Measurements from ENCODE around the gene MARK3.

MARK3 gene

DNA sequence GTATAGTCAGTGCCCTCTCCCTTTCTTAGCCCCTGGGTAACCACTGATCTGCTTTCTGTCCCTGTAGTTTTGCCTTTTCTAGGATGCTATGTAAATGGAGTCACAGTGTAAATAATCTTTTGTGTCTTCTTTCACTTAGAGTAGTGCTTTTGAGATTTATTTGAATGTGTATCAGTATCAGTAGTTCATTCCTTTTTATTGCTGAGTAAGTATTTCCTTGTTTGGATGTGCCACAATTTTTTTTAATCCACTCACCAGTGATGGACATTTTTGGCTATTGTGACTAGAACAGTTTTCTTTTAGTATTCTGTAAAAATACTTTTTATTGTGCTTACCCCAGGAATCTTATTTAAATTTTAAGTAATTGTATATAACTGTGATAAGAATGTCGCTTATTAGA, 3.4 kb downstream of the MARK3 start:
- no peak for TF ChIP-seq CTCF (IDR thresholded peaks at IDR 0.05; ENCODE audit: borderline replicate concordance, insufficient read depth, low read depth, low read length)
- H3K4me3 ChIP-seq (ENCODE audit: low read depth, low read length), result no peak overlapping the region

- H3K4me3 ChIP-seq (ENCODE audit: low read depth, low read length), result no peak overlapping the region
- no peak for TF ChIP-seq CTCF (IDR thresholded peaks at IDR 0.05; ENCODE audit: borderline replicate concordance, insufficient read depth, low read depth, low read length)
These were observed 5.4 kb downstream of the MARK3 start for GRCh38 chr14:103390605-103391004.

DNA sequence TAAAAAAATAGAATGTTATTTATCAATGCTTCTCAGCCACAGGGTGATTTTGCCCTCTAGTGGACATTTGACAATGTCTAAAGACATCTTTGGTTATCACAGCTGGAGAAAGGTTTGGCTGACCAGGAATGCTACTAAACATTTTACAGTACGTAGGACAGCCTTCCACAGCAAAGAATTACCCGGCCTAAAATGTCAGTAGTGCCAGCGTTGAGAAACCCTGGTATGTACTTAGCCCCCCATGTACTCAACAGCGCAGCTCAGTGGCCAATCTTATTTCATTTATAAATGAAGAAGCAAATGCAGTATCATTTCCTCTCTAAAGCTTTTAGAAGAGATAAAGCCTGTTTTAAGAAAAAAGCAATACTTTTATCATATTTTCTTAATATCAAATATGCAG, 5.8 kb downstream of the MARK3 start:
- TF ChIP-seq CTCF (IDR thresholded peaks at IDR 0.05; ENCODE audit: borderline replicate concordance, insufficient read depth, low read depth, low read length), result peak; percentile 61
- no peak overlapping the region for H3K4me3 ChIP-seq (ENCODE audit: low read depth, low read length)

- no peak for TF ChIP-seq CTCF (IDR thresholded peaks at IDR 0.05; ENCODE audit: borderline replicate concordance, insufficient read depth, low read depth, low read length)
- no peak overlapping the region for H3K4me3 ChIP-seq (ENCODE audit: low read depth, low read length)
These were observed 6.9 kb downstream of the MARK3 start for GRCh38 chr14:103392106-103392505.

GRCh38 chr14:103392572-103392971, 7.4 kb downstream of the MARK3 start:
- no peak overlapping the region for H3K4me3 ChIP-seq (ENCODE audit: low read depth, low read length)
- no peak for TF ChIP-seq CTCF (IDR thresholded peaks at IDR 0.05; ENCODE audit: borderline replicate concordance, insufficient read depth, low read depth, low read length)

GRCh38 chr14:103393070-103393469, 7.9 kb downstream of the MARK3 start:
- no peak overlapping the region for H3K4me3 ChIP-seq (ENCODE audit: low read depth, low read length)
- no peak for TF ChIP-seq CTCF (IDR thresholded peaks at IDR 0.05; ENCODE audit: borderline replicate concordance, insufficient read depth, low read depth, low read length)

DNA sequence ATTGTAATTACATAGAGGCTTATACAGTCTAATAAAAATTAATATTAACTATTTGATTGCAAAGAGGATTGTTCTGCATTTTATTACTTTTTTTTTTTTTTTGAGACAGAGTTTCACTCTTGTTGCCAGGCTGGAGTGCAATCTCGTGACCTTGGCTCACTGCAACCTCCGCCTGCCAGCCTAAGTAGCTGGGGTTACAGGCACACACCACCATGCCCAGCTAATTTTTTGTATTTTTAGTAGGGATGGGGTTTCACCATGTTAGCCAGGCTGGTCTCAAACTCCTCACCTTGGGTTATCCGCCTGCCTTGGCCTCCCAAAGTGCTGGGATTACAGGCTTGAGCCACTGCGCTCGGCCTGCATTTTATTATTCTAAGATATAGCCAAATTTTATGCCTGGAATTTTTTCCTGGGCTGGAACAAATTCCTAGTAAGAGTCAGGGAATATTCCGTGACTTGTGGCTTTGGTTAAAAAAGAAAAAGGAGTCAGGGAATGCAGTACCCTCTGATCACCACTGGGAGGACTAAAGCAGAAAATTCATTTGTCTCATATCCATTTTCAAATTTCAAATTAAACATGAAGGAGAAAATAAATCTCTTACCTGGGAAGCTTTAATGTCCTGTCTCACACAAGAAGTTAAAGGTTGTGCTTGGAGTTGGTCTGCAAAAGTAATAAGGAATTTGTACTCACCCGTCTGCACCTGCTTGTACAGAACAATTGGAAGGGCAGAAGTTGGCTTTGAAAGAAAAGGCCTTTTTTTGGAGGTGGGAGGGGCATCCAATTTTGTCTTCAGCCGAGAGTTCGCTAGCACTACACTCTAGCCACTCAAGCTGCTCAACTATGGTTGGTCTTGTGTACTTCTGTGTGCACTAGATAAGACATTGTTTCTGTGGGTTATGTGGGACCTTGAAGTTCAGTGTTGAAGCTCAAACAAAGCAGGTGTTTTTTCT, 8.7 kb downstream of the MARK3 start:
- no peak overlapping the region for H3K4me3 ChIP-seq (ENCODE audit: low read depth, low read length)
- peak; percentile 65 for TF ChIP-seq CTCF (IDR thresholded peaks at IDR 0.05; ENCODE audit: borderline replicate concordance, insufficient read depth, low read depth, low read length)
